H1 (cell line): ENCODE data around the gene PXT1. TPM values are rescaled to one million over a fixed set of nuclear protein-coding genes. Genes with fewer than 3 reads are reported as not detected.

Source experiments
- ASH2L ChIP-seq: fragments of 200-600, 300-600 bp; sonication (generic); IDR thresholded peaks from one replicate; pipeline ENCODE4 v1.7.1; 2017; ENCODE audit warnings: low read length
- BACH1 ChIP-seq: IDR thresholded peaks from 2 replicates; pipeline ENCODE4 v1.6.1; 2012; ENCODE audit warnings: low read length, improper control_type of control experiment
- CBX8 ChIP-seq: fragments of 300-800, 300-1000 bp; sonication (generic); IDR thresholded peaks from 2 replicates; pipeline ENCODE4 v1.7.1; 2016; ENCODE audit warnings: low read depth, low read length, borderline replicate concordance
- EGR1 ChIP-seq: IDR thresholded peaks from 2 replicates; pipeline ENCODE4 v1.6.1; 2011; ENCODE audit warnings: low read depth, low read length, borderline replicate concordance
- GTF2F1 ChIP-seq: IDR thresholded peaks from 2 replicates; pipeline ENCODE4 v1.6.1; 2012; ENCODE audit warnings: low read depth, low read length, improper control_type of control experiment, borderline replicate concordance
- HDAC2 ChIP-seq, 2 experiments: fragments of 300-600 bp in 1 of 2; sonication (generic) in 1 of 2; IDR thresholded peaks; 2 replicates each; pipeline ENCODE4 v1.6.1; 2011 to 2012; ENCODE audit warnings: low read depth in 2 of 2, low read length in 2 of 2, mild to moderate bottlenecking in 2 of 2, moderate library complexity in 2 of 2, borderline replicate concordance in 1 of 2, inconsistent platforms in 1 of 2
- JUN ChIP-seq: IDR thresholded peaks from 2 replicates; pipeline ENCODE4 v1.6.1; 2011; ENCODE audit warnings: low read depth, mild to moderate bottlenecking, improper control_type of control experiment, low read length
- RNF2 ChIP-seq: fragments of 200-900, 300-1000 bp; sonication (generic); IDR thresholded peaks from 2 replicates; pipeline ENCODE4 v1.7.1; 2016; ENCODE audit warnings: borderline replicate concordance, low read depth, mild to moderate bottlenecking, antibody characterized with exemption, low read length; ENCODE audit not compliant: poor library complexity, severe bottlenecking; ENCODE audit errors: missing control alignments
- RXRA ChIP-seq: IDR thresholded peaks from 2 replicates; pipeline ENCODE4 v1.6.1; 2011; ENCODE audit warnings: low read depth, mild to moderate bottlenecking, low read length, moderate library complexity; ENCODE audit not compliant: insufficient read depth
- SP2 ChIP-seq: IDR thresholded peaks from 2 replicates; pipeline ENCODE4 v1.6.1; 2012; ENCODE audit warnings: mild to moderate bottlenecking, low read length, inconsistent platforms
- SRF ChIP-seq: IDR thresholded peaks from 2 replicates; pipeline ENCODE4 v1.6.1; 2011; ENCODE audit warnings: mild to moderate bottlenecking, low read depth, low read length, moderate library complexity
- TBP ChIP-seq: IDR thresholded peaks from 2 replicates; pipeline ENCODE4 v1.6.1; 2011; ENCODE audit warnings: low read depth, low read length, improper control_type of control experiment
- USF2 ChIP-seq: IDR thresholded peaks from 2 replicates; pipeline ENCODE4 v1.6.1; 2011; ENCODE audit warnings: low read length, improper control_type of control experiment
- polyA plus RNA-seq, 7 experiments: library from polyadenylated mRNA; depleted of rRNA in 3 of 7; stranded (reverse) in 5 of 7; unstranded in 2 of 7; fragments of >200 nt in 5 of 7; fragments of 200-250 nt in 2 of 7; gene quantifications; 1 replicate in 5 of 7; 2 replicates in 1 of 7; 4 replicates in 1 of 7; pipeline versions ENCODE4 v1.2.1 to v1.2.3, GENCODE V29; 2011 to 2013; ENCODE audit warnings: missing spikeins in 2 of 7, mixed read lengths in 2 of 7
- total RNA-seq: library from RNA; stranded (reverse); fragmentation: NEBNext Ultra II Directional; extraction: Animal tissue kit (Norgen Biotek cat#: 25700); gene quantifications from 2 replicates; pipeline ENCODE4 v1.2.1, GENCODE V29; 2021

The PXT1 gene
- total and polyA plus RNA-seq, 2 of the 8 experiments (the other 6 are each of a cell fraction or from before 2014, with no cell fraction given): 0.06 TPM; not detected in 1

- TF ChIP-seq CBX8 (no peak), USF2 (no peak), GTF2F1 (no peak), TBP (no peak), SP2 (no peak), RXRA (no peak), ASH2L (no peak), SRF (no peak), EGR1 (no peak), HDAC2 (IDR thresholded peaks at IDR 0.05; ENCODE audit: borderline replicate concordance in 1 of 2, low read depth in 2 of 2, low read length in 2 of 2) (no peak), JUN (no peak), BACH1 (no peak), RNF2 (no peak)
Observed at GRCh38 chr6:36467625-36468024, 25.0 kb upstream of the PXT1 start (continued).
